MM.1S (cell line): ENCODE measurements around the gene CTSD.

ENCODE experiments used
- DNase-seq: peaks from one replicate; pipeline ENCODE4 v3.0.0-alpha.2; 2015
- H2AFZ ChIP-seq: fragments of 300-600 bp; sonication (generic); 2 replicates; pipeline ENCODE4 v1.6.0; 2016; ENCODE audit warnings: antibody characterized with exemption, low read length
- H3F3A ChIP-seq: fragments of 300-600 bp; sonication (generic); 2 replicates; pipeline ENCODE4 v1.6.1; 2016; ENCODE audit warnings: mild to moderate bottlenecking, antibody characterized with exemption, low read length, moderate library complexity, mixed read lengths; ENCODE audit not compliant: insufficient read depth
- H3K27ac ChIP-seq: fragments of 300-600 bp; sonication (generic); 2 replicates; pipeline ENCODE4 v1.5.1; 2016; ENCODE audit warnings: mild to moderate bottlenecking, low read length
- H3K27me3 ChIP-seq: fragments of 300-600 bp; sonication (generic); replicated peaks from 2 replicates; pipeline ENCODE4 v1.6.0; 2016; ENCODE audit warnings: low read length; ENCODE audit not compliant: insufficient read depth
- H3K36me3 ChIP-seq: fragments of 300-600 bp; sonication (generic); replicated peaks from 2 replicates; pipeline ENCODE4 v1.6.1; 2016; ENCODE audit warnings: mild to moderate bottlenecking, low read length, mixed read lengths; ENCODE audit not compliant: insufficient read depth
- H3K4me1 ChIP-seq: fragments of 300-600 bp; sonication (generic); 2 replicates; pipeline ENCODE4 v1.6.1; 2016; ENCODE audit warnings: low read length, mixed read lengths
- H3K4me2 ChIP-seq: fragments of 300-600 bp; sonication (generic); 2 replicates; pipeline ENCODE4 v1.6.0; 2016; ENCODE audit warnings: low read depth, low read length
- H3K4me3 ChIP-seq: fragments of 300-600 bp; sonication (generic); 2 replicates; pipeline ENCODE4 v1.5.1; 2016; ENCODE audit warnings: low read length, mixed read lengths
- H3K79me2 ChIP-seq: fragments of 300-600 bp; sonication (generic); 2 replicates; pipeline ENCODE4 v1.6.1; 2016; ENCODE audit warnings: mixed run types, low read length, mixed read lengths
- H3K9ac ChIP-seq: fragments of 300-600 bp; sonication (generic); 2 replicates; pipeline ENCODE4 v1.6.1; 2016; ENCODE audit warnings: low read length, mixed read lengths
- H3K9me2 ChIP-seq: fragments of 300-600 bp; sonication (generic); replicated peaks from 2 replicates; pipeline ENCODE4 v1.6.1; 2016; ENCODE audit warnings: mild to moderate bottlenecking, low read length, mixed read lengths; ENCODE audit not compliant: insufficient read depth
- H3K9me3 ChIP-seq: fragments of 300-600 bp; sonication (generic); replicated peaks from 2 replicates; pipeline ENCODE4 v1.6.1; 2016; ENCODE audit warnings: mild to moderate bottlenecking, low read length, mixed read lengths; ENCODE audit not compliant: insufficient read depth
- H4K20me1 ChIP-seq: fragments of 300-600 bp; sonication (generic); 2 replicates; pipeline ENCODE4 v1.6.1; 2016; ENCODE audit warnings: mild to moderate bottlenecking, low read length, moderate library complexity, mixed read lengths; ENCODE audit not compliant: insufficient read depth
- EZH2 ChIP-seq: fragments of 300-600 bp; sonication (generic); optimal IDR thresholded peaks from 2 replicates; pipeline ENCODE3; 2017; ENCODE audit warnings: low read depth, mild to moderate bottlenecking, antibody characterized with exemption, low read length, mixed read lengths
- EZH2phosphoT487 ChIP-seq: fragments of 300-600 bp; sonication (generic); IDR thresholded peaks from 2 replicates; pipeline ENCODE4 v1.6.1; 2018; ENCODE audit warnings: antibody characterized with exemption, low read length
- TF ChIP-seq, protein P1 (sequence below): fragments of 300-600 bp; sonication (generic); IDR thresholded peaks from 2 replicates; pipeline ENCODE4 v1.5.1; 2016; ENCODE audit warnings: antibody characterized with exemption, low read length, mixed read lengths

Gene CTSD

DNA sequence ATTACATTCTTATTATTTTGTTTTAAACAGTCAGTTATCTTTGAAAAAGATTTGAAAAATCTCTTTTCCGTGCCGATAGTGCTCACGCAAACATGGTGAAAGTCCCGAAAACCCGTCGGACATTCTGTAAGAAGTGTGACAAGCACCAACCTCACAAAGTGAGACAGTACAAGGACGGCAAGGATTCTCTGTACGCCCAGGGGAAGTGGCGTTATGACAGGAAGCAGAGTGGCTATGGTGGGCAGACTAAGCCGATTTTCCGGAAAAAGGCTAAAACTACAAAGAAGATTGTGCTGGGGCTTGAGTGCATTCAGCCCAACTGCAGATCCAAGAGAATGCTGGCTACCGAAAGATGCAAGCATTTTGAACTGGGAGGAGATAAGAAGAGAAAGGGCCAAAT, 28.7 kb upstream of the CTSD start:
- H2AFZ ChIP-seq: no peak overlapping the region
- no peak overlapping the region for H3K9ac ChIP-seq
- peaks cover 93% of the 10 kb centered on the region for H3K27me3 ChIP-seq
- H3F3A ChIP-seq: no peaks in the 10 kb centered on the region
- no peaks in the 10 kb centered on the region for H3K36me3 ChIP-seq
- no peak for DNase-seq
- H3K27ac ChIP-seq: no peak overlapping the region
- no peaks in the 10 kb centered on the region for H3K4me1 ChIP-seq
- no peaks in the 10 kb centered on the region for H3K9me2 ChIP-seq
- TF ChIP-seq EZH2phosphoT487 (no peak), EZH2 (no peak)
- TF ChIP-seq, protein P1, sequence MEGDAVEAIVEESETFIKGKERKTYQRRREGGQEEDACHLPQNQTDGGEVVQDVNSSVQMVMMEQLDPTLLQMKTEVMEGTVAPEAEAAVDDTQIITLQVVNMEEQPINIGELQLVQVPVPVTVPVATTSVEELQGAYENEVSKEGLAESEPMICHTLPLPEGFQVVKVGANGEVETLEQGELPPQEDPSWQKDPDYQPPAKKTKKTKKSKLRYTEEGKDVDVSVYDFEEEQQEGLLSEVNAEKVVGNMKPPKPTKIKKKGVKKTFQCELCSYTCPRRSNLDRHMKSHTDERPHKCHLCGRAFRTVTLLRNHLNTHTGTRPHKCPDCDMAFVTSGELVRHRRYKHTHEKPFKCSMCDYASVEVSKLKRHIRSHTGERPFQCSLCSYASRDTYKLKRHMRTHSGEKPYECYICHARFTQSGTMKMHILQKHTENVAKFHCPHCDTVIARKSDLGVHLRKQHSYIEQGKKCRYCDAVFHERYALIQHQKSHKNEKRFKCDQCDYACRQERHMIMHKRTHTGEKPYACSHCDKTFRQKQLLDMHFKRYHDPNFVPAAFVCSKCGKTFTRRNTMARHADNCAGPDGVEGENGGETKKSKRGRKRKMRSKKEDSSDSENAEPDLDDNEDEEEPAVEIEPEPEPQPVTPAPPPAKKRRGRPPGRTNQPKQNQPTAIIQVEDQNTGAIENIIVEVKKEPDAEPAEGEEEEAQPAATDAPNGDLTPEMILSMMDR: no peak
- no peak overlapping the region for H3K4me3 ChIP-seq
- no peaks in the 10 kb centered on the region for H3K9me3 ChIP-seq
- no peak overlapping the region for H3K4me2 ChIP-seq
- H3K79me2 ChIP-seq: no peaks in the 10 kb centered on the region
- H4K20me1 ChIP-seq: no peaks in the 10 kb centered on the region

DNA sequence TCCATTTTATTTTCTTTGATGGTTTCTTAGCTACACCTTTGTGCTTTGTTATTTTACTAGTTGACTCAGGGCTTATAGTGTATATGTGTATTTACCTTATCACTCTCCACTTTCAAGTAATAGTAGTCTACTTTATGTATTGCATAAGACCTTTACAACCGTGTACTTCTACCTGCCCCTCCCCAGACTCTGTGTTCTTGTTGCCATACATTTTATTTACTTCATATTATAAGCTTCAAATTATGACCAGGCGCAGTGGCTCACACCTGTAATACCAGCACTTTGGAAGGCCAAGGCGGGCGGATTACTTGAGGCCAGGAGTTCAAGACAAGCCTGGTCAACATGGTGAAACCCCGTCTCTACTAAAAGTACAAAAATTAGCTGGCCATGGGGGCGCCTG, 28.2 kb upstream of the CTSD start:
- Histone ChIP-seq H3K27me3 (peaks cover 93% of the 10 kb centered on the region), H3K9me3 (no peaks in the 10 kb centered on the region), H4K20me1 (no peaks in the 10 kb centered on the region), H3K4me3 (no peak overlapping the region), H3K9ac (no peak overlapping the region), H3K4me2 (no peak overlapping the region), H3F3A (no peaks in the 10 kb centered on the region), H2AFZ (no peak overlapping the region), H3K79me2 (no peaks in the 10 kb centered on the region), H3K27ac (no peak overlapping the region), H3K4me1 (no peaks in the 10 kb centered on the region), H3K36me3 (no peaks in the 10 kb centered on the region), H3K9me2 (no peaks in the 10 kb centered on the region)
- TF ChIP-seq EZH2phosphoT487: no peak
- no peak for TF ChIP-seq EZH2
- no peak for DNase-seq

DNA sequence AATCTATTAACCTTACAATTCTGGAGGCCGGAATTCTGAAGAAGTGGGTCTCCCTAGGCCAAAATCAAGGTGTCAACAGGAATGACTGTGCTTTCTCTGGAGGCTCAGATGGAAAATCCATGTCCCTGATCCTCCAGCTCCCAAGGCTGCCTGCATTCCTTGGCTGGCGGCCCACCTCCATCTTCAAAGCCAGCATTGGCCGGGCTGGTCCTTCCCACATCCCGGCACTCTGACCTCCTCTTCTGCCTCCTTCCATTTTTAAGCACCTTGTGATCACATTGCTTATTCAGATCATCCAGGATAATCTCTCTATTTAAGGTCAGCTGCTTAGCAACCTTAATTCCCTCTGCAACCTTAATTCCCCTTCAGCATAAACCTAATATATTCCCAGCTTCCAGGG, 22.7 kb upstream of the CTSD start:
- Histone ChIP-seq H3K27me3 (peaks cover 96% of the 10 kb centered on the region), H3K79me2 (no peaks in the 10 kb centered on the region), H3K9me2 (no peaks in the 10 kb centered on the region), H3F3A (no peaks in the 10 kb centered on the region), H3K4me1 (no peaks in the 10 kb centered on the region), H3K36me3 (no peaks in the 10 kb centered on the region), H3K9ac (no peak overlapping the region), H3K4me3 (no peak overlapping the region), H3K4me2 (no peak overlapping the region), H3K9me3 (no peaks in the 10 kb centered on the region), H2AFZ (no peak overlapping the region), H3K27ac (no peak overlapping the region), H4K20me1 (no peaks in the 10 kb centered on the region)
- TF ChIP-seq EZH2 (no peak), EZH2phosphoT487 (no peak)
- TF ChIP-seq, protein P1: no peak
- no peak for DNase-seq

DNA sequence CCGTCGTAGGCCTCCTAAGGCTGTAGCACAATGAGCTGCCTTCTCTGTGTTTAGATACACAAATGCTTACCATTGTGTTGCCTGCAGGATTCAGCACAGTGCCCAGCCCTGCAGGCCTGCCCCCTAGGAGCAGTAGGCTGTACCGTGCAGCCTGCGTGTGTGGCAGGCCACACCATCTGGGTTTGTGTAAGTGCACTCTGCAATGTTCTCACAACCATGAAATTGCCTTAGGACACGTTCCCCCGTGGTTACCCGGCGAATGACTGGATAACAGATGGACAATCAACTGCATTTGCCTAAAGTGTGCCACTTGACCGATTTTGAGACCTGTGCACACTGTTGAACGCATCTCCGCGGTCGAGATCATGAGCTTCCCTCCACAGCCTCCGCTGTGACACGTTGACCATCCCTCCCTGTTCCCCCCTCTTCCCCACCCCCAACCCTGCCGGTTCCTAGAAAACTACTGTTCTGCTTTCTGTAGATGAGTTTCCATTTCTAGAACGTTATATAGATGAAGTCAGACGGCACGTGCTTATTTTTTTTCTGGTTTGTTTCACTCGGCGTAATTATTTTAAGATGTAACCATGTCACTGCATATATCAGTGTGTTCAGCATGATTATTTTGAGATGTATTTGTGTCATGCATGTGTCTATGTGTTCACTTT, 22.2 kb upstream of the CTSD start:
- Histone ChIP-seq H3K9ac (no peak overlapping the region), H3K36me3 (no peaks in the 10 kb centered on the region), H3K9me3 (no peaks in the 10 kb centered on the region), H3K79me2 (no peaks in the 10 kb centered on the region), H3K4me2 (no peak overlapping the region), H3K27ac (no peak overlapping the region), H2AFZ (no peak overlapping the region), H4K20me1 (no peaks in the 10 kb centered on the region), H3K27me3 (peaks cover 96% of the 10 kb centered on the region), H3F3A (no peaks in the 10 kb centered on the region), H3K4me3 (no peak overlapping the region), H3K9me2 (no peaks in the 10 kb centered on the region), H3K4me1 (no peaks in the 10 kb centered on the region)
- TF ChIP-seq EZH2 (no peak), EZH2phosphoT487 (no peak)
- TF ChIP-seq, protein P1: no peak
- no peak for DNase-seq
